ENCODE measurements around the gene TMEM240. TPM values are rescaled to one million over a fixed set of nuclear protein-coding genes. Genes with fewer than 3 reads are reported as not detected.

The TMEM240 gene
- total and polyA plus RNA-seq, 12 donors: 0.95 to 12.4 (median 4.4) TPM; not detected in 1

Other genes starting within 250 kb of the TMEM240 start
- 10 to 100 TPM; 18.1 to 81.5 (median 39.1) TPM for gene ACAP3, start 232.7 kb downstream of the TMEM240 start, total RNA-seq
- gene ACAP3, start 232.7 kb downstream of the TMEM240 start, polyA plus RNA-seq: 100 to 1,000 TPM in 2 of 3 donors, 1 to 10 TPM in 1; 5.0 to 385 (median 138) TPM
- 10 to 100 TPM; 13.8 to 43.8 (median 24.1) TPM for gene PUSL1, start 232.0 kb downstream of the TMEM240 start, total RNA-seq
- gene PUSL1, start 232.0 kb downstream of the TMEM240 start, polyA plus RNA-seq: 10 to 100 TPM in 2 of 3 donors, 1 to 10 TPM in 1; 2.5 to 43.4 (median 32.2) TPM
- 100 to 1,000 TPM in 2 of 9 donors, 10 to 100 TPM in 7; 53.0 to 129 (median 68.3) TPM for gene INTS11, start 216.0 kb downstream of the TMEM240 start, total RNA-seq
- gene INTS11, start 216.0 kb downstream of the TMEM240 start, polyA plus RNA-seq: 100 to 1,000 TPM in 2 of 3 donors, 10 to 100 TPM in 1; 87.7 to 601 (median 316) TPM
- 10 to 100 TPM; 10.5 to 53.0 (median 30.4) TPM for gene CPTP, start 215.8 kb downstream of the TMEM240 start, total RNA-seq
- 10 to 100 TPM in 2 of 3 donors, 1 to 10 TPM in 1; 2.9 to 45.8 (median 27.5) TPM for gene CPTP, start 215.8 kb downstream of the TMEM240 start, polyA plus RNA-seq
- under 1 TPM; 0.06 to 0.86 (median 0.52) TPM for gene TAS1R3, start 209.3 kb downstream of the TMEM240 start, total RNA-seq
- gene TAS1R3, start 209.3 kb downstream of the TMEM240 start, polyA plus RNA-seq: under 1 TPM; 0.05 to 0.72 (median 0.61) TPM
- gene DVL1, start 191.2 kb downstream of the TMEM240 start, total RNA-seq: 100 to 1,000 TPM in 3 of 9 donors, 10 to 100 TPM in 6; 55.8 to 137 (median 88.6) TPM
- 100 to 1,000 TPM in 2 of 3 donors, 1 to 10 TPM in 1; 4.0 to 279 (median 144) TPM for gene DVL1, start 191.2 kb downstream of the TMEM240 start, polyA plus RNA-seq
- gene MXRA8, start 182.1 kb downstream of the TMEM240 start, total RNA-seq: 100 to 1,000 TPM in 1 of 9 donors, 10 to 100 TPM in 8; 17.5 to 104 (median 42.8) TPM
- gene MXRA8, start 182.1 kb downstream of the TMEM240 start, polyA plus RNA-seq: 10 to 100 TPM in 2 of 3 donors, 1 to 10 TPM in 1; 8.4 to 90.3 (median 70.8) TPM
- gene AURKAIP1, start 165.4 kb downstream of the TMEM240 start, total RNA-seq: 100 to 1,000 TPM in 8 of 9 donors, 10 to 100 TPM in 1; 89.6 to 260 (median 155) TPM
- gene AURKAIP1, start 165.4 kb downstream of the TMEM240 start, polyA plus RNA-seq: 100 to 1,000 TPM in 2 of 3 donors, 10 to 100 TPM in 1; 44.2 to 317 (median 226) TPM
- gene CCNL2, start 141.3 kb downstream of the TMEM240 start, total RNA-seq: 100 to 1,000 TPM in 7 of 9 donors, 10 to 100 TPM in 2; 53.4 to 264 (median 165) TPM
- gene CCNL2, start 141.3 kb downstream of the TMEM240 start, polyA plus RNA-seq: 100 to 1,000 TPM in 2 of 3 donors, 10 to 100 TPM in 1; 65.2 to 893 (median 593) TPM
- 100 to 1,000 TPM in 8 of 9 donors, 10 to 100 TPM in 1; 98.9 to 276 (median 160) TPM for gene MRPL20, start 133.3 kb downstream of the TMEM240 start, total RNA-seq
- 100 to 1,000 TPM; 116 to 175 (median 134) TPM for gene MRPL20, start 133.3 kb downstream of the TMEM240 start, polyA plus RNA-seq
- gene ANKRD65, start 119.3 kb downstream of the TMEM240 start, total RNA-seq: 1 to 10 TPM in 5 of 9 donors, under 1 TPM in 4; 0.22 to 2.6 (median 1.4) TPM
- gene ANKRD65, start 119.3 kb downstream of the TMEM240 start, polyA plus RNA-seq: 1 to 10 TPM in 2 of 3 donors, under 1 TPM in 1; 0.53 to 3.4 (median 2.2) TPM
- 10 to 100 TPM in 8 of 9 donors, 1 to 10 TPM in 1; 4.7 to 49.0 (median 30.0) TPM for gene VWA1, start 104.9 kb downstream of the TMEM240 start, total RNA-seq
- 10 to 100 TPM in 2 of 3 donors, under 1 TPM in 1; 0.99 to 39.3 (median 25.9) TPM for gene VWA1, start 104.9 kb downstream of the TMEM240 start, polyA plus RNA-seq
- gene ATAD3C, start 90.9 kb downstream of the TMEM240 start, total RNA-seq: 1 to 10 TPM in 2 of 9 donors, under 1 TPM in 4, not detected in 3; under 0.01 to 1.4 (median 0.52) TPM
- gene ATAD3C, start 90.9 kb downstream of the TMEM240 start, polyA plus RNA-seq: 1 to 10 TPM in 1 of 3 donors, under 1 TPM in 2; 0.09 to 1.2 (median 0.72) TPM
- gene ATAD3B, start 68.9 kb downstream of the TMEM240 start, total RNA-seq: 10 to 100 TPM in 6 of 9 donors, 1 to 10 TPM in 3; 6.3 to 30.3 (median 11.2) TPM
- gene ATAD3B, start 68.9 kb downstream of the TMEM240 start, polyA plus RNA-seq: 100 to 1,000 TPM in 1 of 3 donors, 10 to 100 TPM in 1, 1 to 10 TPM in 1; 5.3 to 109 (median 48.4) TPM
- gene ATAD3A, start 28.5 kb downstream of the TMEM240 start, total RNA-seq: 10 to 100 TPM; 16.9 to 46.3 (median 29.0) TPM
- gene ATAD3A, start 28.5 kb downstream of the TMEM240 start, polyA plus RNA-seq: 10 to 100 TPM in 2 of 3 donors, 1 to 10 TPM in 1; 7.8 to 40.7 (median 25.1) TPM
- 100 to 1,000 TPM in 5 of 9 donors, 10 to 100 TPM in 4; 50.1 to 219 (median 107) TPM for gene SSU72, start 34.2 kb upstream of the TMEM240 start, total RNA-seq
- gene SSU72, start 34.2 kb upstream of the TMEM240 start, polyA plus RNA-seq: 100 to 1,000 TPM in 2 of 3 donors, 10 to 100 TPM in 1; 84.2 to 132 (median 108) TPM
- 10 to 100 TPM in 8 of 9 donors, 1 to 10 TPM in 1; 9.4 to 73.6 (median 33.7) TPM for gene FNDC10, start 59.5 kb upstream of the TMEM240 start, total RNA-seq
- gene FNDC10, start 59.5 kb upstream of the TMEM240 start, polyA plus RNA-seq: 10 to 100 TPM in 2 of 3 donors, 1 to 10 TPM in 1; 2.0 to 40.1 (median 39.7) TPM
- 100 to 1,000 TPM in 2 of 9 donors, 10 to 100 TPM in 7; 25.5 to 158 (median 85.3) TPM for gene MIB2, start 74.9 kb upstream of the TMEM240 start, total RNA-seq
- 100 to 1,000 TPM in 2 of 3 donors, 1 to 10 TPM in 1; 1.3 to 608 (median 224) TPM for gene MIB2, start 74.9 kb upstream of the TMEM240 start, polyA plus RNA-seq
- gene MMP23B, start 91.5 kb upstream of the TMEM240 start, total RNA-seq: 10 to 100 TPM in 3 of 9 donors, 1 to 10 TPM in 6; 1.6 to 21.5 (median 7.8) TPM
- 10 to 100 TPM in 1 of 3 donors, 1 to 10 TPM in 1, not detected in 1; 9.8 to 28.0 TPM for gene MMP23B, start 91.5 kb upstream of the TMEM240 start, polyA plus RNA-seq
- 10 to 100 TPM in 8 of 9 donors, 1 to 10 TPM in 1; 8.8 to 23.6 (median 16.7) TPM for gene CDK11B, start 118.4 kb upstream of the TMEM240 start, total RNA-seq
- gene CDK11B, start 118.4 kb upstream of the TMEM240 start, polyA plus RNA-seq: 10 to 100 TPM; 26.5 to 65.4 (median 43.6) TPM
- 10 to 100 TPM; 20.6 to 89.5 (median 50.6) TPM for gene SLC35E2B, start 152.2 kb upstream of the TMEM240 start, total RNA-seq
- 10 to 100 TPM; 11.2 to 50.8 (median 37.4) TPM for gene SLC35E2B, start 152.2 kb upstream of the TMEM240 start, polyA plus RNA-seq
- 10 to 100 TPM in 7 of 9 donors, 1 to 10 TPM in 2; 2.1 to 44.2 (median 18.7) TPM for gene CDK11A, start 183.7 kb upstream of the TMEM240 start, total RNA-seq
- gene CDK11A, start 183.7 kb upstream of the TMEM240 start, polyA plus RNA-seq: 100 to 1,000 TPM in 1 of 3 donors, 10 to 100 TPM in 2; 15.8 to 302 (median 95.8) TPM
- gene NADK, start 237.8 kb upstream of the TMEM240 start, total RNA-seq: 100 to 1,000 TPM in 8 of 9 donors, 10 to 100 TPM in 1; 66.2 to 195 (median 170) TPM
- gene NADK, start 237.8 kb upstream of the TMEM240 start, polyA plus RNA-seq: 100 to 1,000 TPM in 2 of 3 donors, 10 to 100 TPM in 1; 73.0 to 150 (median 102) TPM

Measured in adrenal gland (tissue), 12 donors.